IgD-negative memory B cell (primary cell): ENCODE results near the gene DDAH2. TPM values are rescaled to one million over a fixed set of nuclear protein-coding genes. Genes with fewer than 3 reads are reported as not detected.
A peak's percentile ranks its signal among the peaks of the same experiment; 100 is the strongest.

Source experiments
- H3K27ac Mint-ChIP-seq, 3 donors: one replicate each; pipeline ENCODE4 v1.8.0; 2020 to 2022; ENCODE audit warnings: mild to moderate bottlenecking in 3 of 3, mixed read lengths in 3 of 3, moderate library complexity in 1 of 3
- H3K27me3 Mint-ChIP-seq: one replicate; pipeline ENCODE4 v1.8.0; 2021; ENCODE audit warnings: mixed read lengths
- H3K36me3 Mint-ChIP-seq: one replicate; pipeline ENCODE4 v1.8.0; 2020; ENCODE audit warnings: mild to moderate bottlenecking, mixed read lengths
- H3K4me1 Mint-ChIP-seq, 3 donors: one replicate each; pipeline ENCODE4 v1.8.0; 2020 to 2022; ENCODE audit warnings: mixed read lengths in 3 of 3, mild to moderate bottlenecking in 1 of 3
- H3K4me3 Mint-ChIP-seq, 4 donors: one replicate each; pipeline ENCODE4 v1.8.0; 2020 to 2022; ENCODE audit warnings: mild to moderate bottlenecking in 4 of 4, mixed read lengths in 4 of 4, moderate library complexity in 3 of 4
- H3K9me3 Mint-ChIP-seq, 3 donors: one replicate each; pipeline ENCODE4 v1.8.0; 2020 to 2021; ENCODE audit warnings: mixed read lengths in 3 of 3, mild to moderate bottlenecking in 1 of 3
- polyA plus RNA-seq: library from polyadenylated mRNA; unstranded; fragments of 300-500 nt; fragmentation: Illumina TruSeq; gene quantifications from one replicate; pipeline ENCODE4 v1.2.3, GENCODE V29; 2021

Gene DDAH2
- polyA plus RNA-seq, 1 donor from 2014 or later: 119 TPM

- no peak overlapping the region for H3K27ac Mint-ChIP-seq
- peak overlapping the region in 1 of 4 donors; percentile 49 for H3K4me3 Mint-ChIP-seq
- H3K4me1 Mint-ChIP-seq: peaks cover 0 to 5% (median 4%) of the 10 kb centered on the region in 3 donors
- no peaks in the 10 kb centered on the region for H3K36me3 Mint-ChIP-seq
- H3K27me3 Mint-ChIP-seq: no peaks in the 10 kb centered on the region
- no peaks in the 10 kb centered on the region for H3K9me3 Mint-ChIP-seq
Observed at GRCh38 chr6:31765910-31766794, 37.1 kb upstream of the DDAH2 start.

GRCh38 chr6:31765559-31765909 is 36.4 kb upstream of the DDAH2 start:
- Mint-ChIP-seq H3K4me1 (peaks cover 0 to 5% (median 4%) of the 10 kb centered on the region in 3 donors), H3K4me3 (no peak overlapping the region), H3K9me3 (no peaks in the 10 kb centered on the region), H3K36me3 (no peaks in the 10 kb centered on the region), H3K27me3 (no peaks in the 10 kb centered on the region), H3K27ac (no peak overlapping the region)

- Mint-ChIP-seq H3K4me1 (no peaks in the 10 kb centered on the region), H3K27me3 (no peaks in the 10 kb centered on the region), H3K36me3 (peaks cover 7% of the 10 kb centered on the region), H3K9me3 (no peaks in the 10 kb centered on the region), H3K27ac (no peak overlapping the region), H3K4me3 (no peak overlapping the region)
Observed at GRCh38 chr6:31764198-31764597, 35.1 kb upstream of the DDAH2 start.

- H3K36me3 Mint-ChIP-seq: peaks cover 7% of the 10 kb centered on the region
- H3K27me3 Mint-ChIP-seq: no peaks in the 10 kb centered on the region
- H3K27ac Mint-ChIP-seq: no peak overlapping the region
- no peak overlapping the region for H3K4me3 Mint-ChIP-seq
- H3K9me3 Mint-ChIP-seq: no peaks in the 10 kb centered on the region
- no peaks in the 10 kb centered on the region for H3K4me1 Mint-ChIP-seq
Observed at GRCh38 chr6:31763619-31763940, 34.5 kb upstream of the DDAH2 start.

- Mint-ChIP-seq H3K4me1 (no peaks in the 10 kb centered on the region), H3K27me3 (no peaks in the 10 kb centered on the region), H3K4me3 (no peak overlapping the region), H3K9me3 (no peaks in the 10 kb centered on the region), H3K36me3 (peaks cover 9% of the 10 kb centered on the region), H3K27ac (no peak overlapping the region)
Observed at GRCh38 chr6:31762878-31763618, 33.9 kb upstream of the DDAH2 start.

GRCh38 chr6:31762356-31762755 is 33.3 kb upstream of the DDAH2 start, which contains the start of gene SAPCD1:
Gene SAPCD1, plus strand, starts transcription at chr6:31762656. Its CDS starts 399 bp downstream, at chr6:31763055.
- Mint-ChIP-seq H3K27ac (peak within 1 kb of the TSS in 2 of 3 donors; percentile 35 to 46), H3K4me3 (no peak within 1 kb of the TSS), H3K4me1 (peaks cover 0 to 1% (median 0%) of the 10 kb centered on the region in 3 donors), H3K27me3 (no peaks in the 10 kb centered on the region), H3K9me3 (no peaks in the 10 kb centered on the region), H3K36me3 (peaks cover 13% of the 10 kb centered on the region)

GRCh38 chr6:31761343-31761742 is 32.2 kb upstream of the DDAH2 start:
- H3K4me3 Mint-ChIP-seq: no peak overlapping the region
- peaks cover 13% of the 10 kb centered on the region for H3K36me3 Mint-ChIP-seq
- peaks cover 0 to 1% (median 0%) of the 10 kb centered on the region in 3 donors for H3K4me1 Mint-ChIP-seq
- no peaks in the 10 kb centered on the region for H3K9me3 Mint-ChIP-seq
- no peak overlapping the region for H3K27ac Mint-ChIP-seq
- no peaks in the 10 kb centered on the region for H3K27me3 Mint-ChIP-seq

- H3K27me3 Mint-ChIP-seq: no peaks in the 10 kb centered on the region
- no peak overlapping the region for H3K4me3 Mint-ChIP-seq
- no peaks in the 10 kb centered on the region for H3K9me3 Mint-ChIP-seq
- H3K27ac Mint-ChIP-seq: no peak overlapping the region
- peaks cover 0 to 1% (median 0%) of the 10 kb centered on the region in 3 donors for H3K4me1 Mint-ChIP-seq
- H3K36me3 Mint-ChIP-seq: peaks cover 13% of the 10 kb centered on the region
Observed at GRCh38 chr6:31760790-31761189, 31.7 kb upstream of the DDAH2 start.

- Mint-ChIP-seq H3K27ac (no peak overlapping the region), H3K4me1 (peaks cover 0 to 1% (median 0%) of the 10 kb centered on the region in 3 donors), H3K9me3 (no peaks in the 10 kb centered on the region), H3K4me3 (no peak overlapping the region), H3K36me3 (peaks cover 15% of the 10 kb centered on the region), H3K27me3 (no peaks in the 10 kb centered on the region)
Observed at GRCh38 chr6:31758281-31758680, 29.2 kb upstream of the DDAH2 start.

- no peaks in the 10 kb centered on the region for H3K27me3 Mint-ChIP-seq
- H3K36me3 Mint-ChIP-seq: peaks cover 4% of the 10 kb centered on the region
- peaks cover 0 to under 1% (median 0%) of the 10 kb centered on the region in 3 donors for H3K4me1 Mint-ChIP-seq
- no peak overlapping the region for H3K4me3 Mint-ChIP-seq
- no peaks in the 10 kb centered on the region for H3K9me3 Mint-ChIP-seq
- no peak overlapping the region for H3K27ac Mint-ChIP-seq
Observed at GRCh38 chr6:31752739-31753319, 23.7 kb upstream of the DDAH2 start.

- H3K27me3 Mint-ChIP-seq: no peaks in the 10 kb centered on the region
- H3K4me1 Mint-ChIP-seq: no peaks in the 10 kb centered on the region
- peaks cover 2% of the 10 kb centered on the region for H3K36me3 Mint-ChIP-seq
- H3K4me3 Mint-ChIP-seq: no peak overlapping the region
- H3K27ac Mint-ChIP-seq: no peak overlapping the region
- H3K9me3 Mint-ChIP-seq: no peaks in the 10 kb centered on the region
Observed at GRCh38 chr6:31750411-31751022, 21.4 kb upstream of the DDAH2 start.

- H3K36me3 Mint-ChIP-seq: peaks cover 2% of the 10 kb centered on the region
Observed at GRCh38 chr6:31749301-31750036, 20.4 kb upstream of the DDAH2 start.

GRCh38 chr6:31744422-31744821 is 15.3 kb upstream of the DDAH2 start:
- Mint-ChIP-seq H3K27me3 (no peaks in the 10 kb centered on the region), H3K9me3 (no peaks in the 10 kb centered on the region), H3K27ac (peak overlapping the region in 1 of 3 donors; percentile 79)

More at GRCh38 chr6:31749301-31750036, 20.4 kb upstream of the DDAH2 start:
- H3K4me1 Mint-ChIP-seq: no peaks in the 10 kb centered on the region
- no peaks in the 10 kb centered on the region for H3K9me3 Mint-ChIP-seq
- no peak overlapping the region for H3K27ac Mint-ChIP-seq
- no peaks in the 10 kb centered on the region for H3K27me3 Mint-ChIP-seq
- no peak overlapping the region for H3K4me3 Mint-ChIP-seq

GRCh38 chr6:31742894-31743293 is 13.8 kb upstream of the DDAH2 start:
- H3K4me1 Mint-ChIP-seq: peaks cover 19 to 26% (median 23%) of the 10 kb centered on the region in 3 donors

More at GRCh38 chr6:31744422-31744821, 15.3 kb upstream of the DDAH2 start:
- H3K36me3 Mint-ChIP-seq: no peaks in the 10 kb centered on the region
- H3K4me3 Mint-ChIP-seq: peak overlapping the region in 1 of 4 donors; percentile 52
- peaks cover 6 to 10% (median 8%) of the 10 kb centered on the region in 3 donors for H3K4me1 Mint-ChIP-seq

More at GRCh38 chr6:31742894-31743293, 13.8 kb upstream of the DDAH2 start:
- Mint-ChIP-seq H3K9me3 (no peaks in the 10 kb centered on the region), H3K27ac (peak overlapping the region in 1 of 3 donors; percentile 56), H3K27me3 (no peaks in the 10 kb centered on the region), H3K36me3 (no peaks in the 10 kb centered on the region), H3K4me3 (peak overlapping the region in 3 of 4 donors; percentile 25 to 30 (median 25))
